K562 (cell line): Measurements from ENCODE around the gene SMNDC1.

ENCODE experiments used
- ATF1 ChIP-seq, 2 experiments: fragments of 450-650 bp in 1 of 2; IDR thresholded peaks; 2 replicates each; pipeline ENCODE4 v1.6.1; 2016; ENCODE audit warnings: missing compliant biosample characterization in 1 of 2, missing genetic modification characterization in 1 of 2
- CREM ChIP-seq: IDR thresholded peaks from 2 replicates; pipeline ENCODE4 v1.6.1; 2014; ENCODE audit warnings: antibody characterized with exemption, low read depth
- EZH2 ChIP-seq: IDR thresholded peaks from 2 replicates; pipeline ENCODE4 v1.6.1; 2012; ENCODE audit warnings: low read depth, mild to moderate bottlenecking, inconsistent platforms, low read length, borderline replicate concordance
- IRF2 ChIP-seq: sonication (generic); formaldehyde crosslinking; IDR thresholded peaks from 2 replicates; pipeline ENCODE4 v1.8.1; 2022; ENCODE audit warnings: mild to moderate bottlenecking, missing genetic modification reagents
- MAFG ChIP-seq: fragments of 450-650 bp; conservative IDR thresholded peaks from 2 replicates; pipeline ENCODE4 v1.6.1; 2016; ENCODE audit warnings: missing genetic modification characterization, missing compliant biosample characterization
- POLR2AphosphoS5 ChIP-seq: IDR thresholded peaks from 2 replicates; pipeline ENCODE4 v1.6.1; 2011; ENCODE audit warnings: mild to moderate bottlenecking, low read depth, low read length, moderate library complexity; ENCODE audit not compliant: control insufficient read depth, insufficient read depth
- RFX5 ChIP-seq: IDR thresholded peaks from 2 replicates; pipeline ENCODE4 v1.6.1; 2011; ENCODE audit warnings: low read depth, mild to moderate bottlenecking, improper control_type of control experiment, low read length
- SIN3B ChIP-seq: fragments of 450-650 bp; IDR thresholded peaks from 2 replicates; pipeline ENCODE4 v1.6.1; 2017; ENCODE audit warnings: low read depth, mild to moderate bottlenecking, moderate library complexity
- SMARCA4 ChIP-seq: fragments of 450-650 bp; IDR thresholded peaks from 2 replicates; pipeline ENCODE4 v1.6.1; 2016
- SP1 ChIP-seq: sonication (generic); formaldehyde crosslinking; IDR thresholded peaks from 2 replicates; pipeline ENCODE4 v1.8.1; 2022; ENCODE audit warnings: mild to moderate bottlenecking, missing genetic modification reagents
- ZBTB43 ChIP-seq: sonication (generic); formaldehyde crosslinking; IDR thresholded peaks from 2 replicates; pipeline ENCODE4 v1.8.0; 2023; ENCODE audit warnings: mild to moderate bottlenecking, missing genetic modification reagents
- TF ChIP-seq, protein P1 (sequence below): fragments of 450-650 bp; IDR thresholded peaks from 2 replicates; pipeline ENCODE4 v1.6.1; 2017; ENCODE audit warnings: antibody characterized with exemption, mild to moderate bottlenecking
- TF ChIP-seq, protein P2 (sequence below): sonication (generic); formaldehyde crosslinking; IDR thresholded peaks from 2 replicates; pipeline ENCODE4 v1.8.1; 2022; ENCODE audit warnings: missing genetic modification reagents

GRCh38 chr10:110296966-110297365, 7.8 kb downstream of the SMNDC1 start:
- no peak for TF ChIP-seq POLR2AphosphoS5
- TF ChIP-seq MAFG (tag), result no peak
- TF ChIP-seq IRF2 (CRISPR knock-in tag), result no peak
- TF ChIP-seq, protein P1, sequence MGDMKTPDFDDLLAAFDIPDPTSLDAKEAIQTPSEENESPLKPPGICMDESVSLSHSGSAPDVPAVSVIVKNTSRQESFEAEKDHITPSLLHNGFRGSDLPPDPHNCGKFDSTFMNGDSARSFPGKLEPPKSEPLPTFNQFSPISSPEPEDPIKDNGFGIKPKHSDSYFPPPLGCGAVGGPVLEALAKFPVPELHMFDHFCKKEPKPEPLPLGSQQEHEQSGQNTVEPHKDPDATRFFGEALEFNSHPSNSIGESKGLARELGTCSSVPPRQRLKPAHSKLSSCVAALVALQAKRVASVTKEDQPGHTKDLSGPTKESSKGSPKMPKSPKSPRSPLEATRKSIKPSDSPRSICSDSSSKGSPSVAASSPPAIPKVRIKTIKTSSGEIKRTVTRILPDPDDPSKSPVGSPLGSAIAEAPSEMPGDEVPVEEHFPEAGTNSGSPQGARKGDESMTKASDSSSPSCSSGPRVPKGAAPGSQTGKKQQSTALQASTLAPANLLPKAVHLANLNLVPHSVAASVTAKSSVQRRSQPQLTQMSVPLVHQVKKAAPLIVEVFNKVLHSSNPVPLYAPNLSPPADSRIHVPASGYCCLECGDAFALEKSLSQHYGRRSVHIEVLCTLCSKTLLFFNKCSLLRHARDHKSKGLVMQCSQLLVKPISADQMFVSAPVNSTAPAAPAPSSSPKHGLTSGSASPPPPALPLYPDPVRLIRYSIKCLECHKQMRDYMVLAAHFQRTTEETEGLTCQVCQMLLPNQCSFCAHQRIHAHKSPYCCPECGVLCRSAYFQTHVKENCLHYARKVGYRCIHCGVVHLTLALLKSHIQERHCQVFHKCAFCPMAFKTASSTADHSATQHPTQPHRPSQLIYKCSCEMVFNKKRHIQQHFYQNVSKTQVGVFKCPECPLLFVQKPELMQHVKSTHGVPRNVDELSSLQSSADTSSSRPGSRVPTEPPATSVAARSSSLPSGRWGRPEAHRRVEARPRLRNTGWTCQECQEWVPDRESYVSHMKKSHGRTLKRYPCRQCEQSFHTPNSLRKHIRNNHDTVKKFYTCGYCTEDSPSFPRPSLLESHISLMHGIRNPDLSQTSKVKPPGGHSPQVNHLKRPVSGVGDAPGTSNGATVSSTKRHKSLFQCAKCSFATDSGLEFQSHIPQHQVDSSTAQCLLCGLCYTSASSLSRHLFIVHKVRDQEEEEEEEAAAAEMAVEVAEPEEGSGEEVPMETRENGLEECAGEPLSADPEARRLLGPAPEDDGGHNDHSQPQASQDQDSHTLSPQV, result no peak
- no peak for TF ChIP-seq EZH2
- no peak for TF ChIP-seq SP1 (CRISPR knock-in tag)
- no peak for TF ChIP-seq RFX5
- TF ChIP-seq, protein P2, sequence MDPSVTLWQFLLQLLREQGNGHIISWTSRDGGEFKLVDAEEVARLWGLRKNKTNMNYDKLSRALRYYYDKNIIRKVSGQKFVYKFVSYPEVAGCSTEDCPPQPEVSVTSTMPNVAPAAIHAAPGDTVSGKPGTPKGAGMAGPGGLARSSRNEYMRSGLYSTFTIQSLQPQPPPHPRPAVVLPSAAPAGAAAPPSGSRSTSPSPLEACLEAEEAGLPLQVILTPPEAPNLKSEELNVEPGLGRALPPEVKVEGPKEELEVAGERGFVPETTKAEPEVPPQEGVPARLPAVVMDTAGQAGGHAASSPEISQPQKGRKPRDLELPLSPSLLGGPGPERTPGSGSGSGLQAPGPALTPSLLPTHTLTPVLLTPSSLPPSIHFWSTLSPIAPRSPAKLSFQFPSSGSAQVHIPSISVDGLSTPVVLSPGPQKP (CRISPR knock-in tag), result no peak
- no peak for TF ChIP-seq SIN3B
- TF ChIP-seq CREM, result no peak
- no peak for TF ChIP-seq SMARCA4
- no peak for TF ChIP-seq ATF1 (CRISPR knock-in tag; IDR thresholded peaks at IDR 0.05)
- TF ChIP-seq ATF1 (tag; IDR thresholded peaks at IDR 0.05), result no peak
- no peak for TF ChIP-seq ZBTB43 (CRISPR knock-in tag)
